NCI-H2196 (cell line): Measurements from ENCODE around the gene INVS.
"Not testable (repeated sequence)": the region's sequence is repeated elsewhere in the genome, so short reads cannot be mapped to it uniquely, and the experiment has no call there.

Experiments used
- DNase-seq: peaks from one replicate; lab custom pipeline; 2025; ENCODE audit not compliant: unreplicated experiment; lab: John Stamatoyannopoulos, UW

The INVS gene

DNA sequence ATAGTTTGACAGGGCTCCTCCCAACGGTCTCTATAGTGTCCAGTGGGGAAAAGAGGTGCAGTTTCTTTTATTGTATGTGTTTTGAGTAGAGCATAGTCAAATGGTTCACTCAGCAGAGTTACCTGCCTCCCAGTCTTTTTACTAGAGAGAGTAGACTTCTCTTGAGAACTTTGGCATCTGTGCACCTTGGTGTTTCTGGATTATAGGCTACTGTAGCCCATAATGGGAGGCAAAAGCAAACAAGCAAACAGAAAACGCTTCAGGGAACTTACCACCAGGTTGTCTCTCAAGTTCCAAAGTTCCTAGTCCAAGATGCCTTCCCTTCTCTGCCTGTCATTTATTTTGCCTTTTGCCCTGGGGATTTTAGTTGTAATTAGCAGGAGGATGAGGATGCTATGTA, 26.2 kb downstream of the INVS start:
- no peak for DNase-seq

DNA sequence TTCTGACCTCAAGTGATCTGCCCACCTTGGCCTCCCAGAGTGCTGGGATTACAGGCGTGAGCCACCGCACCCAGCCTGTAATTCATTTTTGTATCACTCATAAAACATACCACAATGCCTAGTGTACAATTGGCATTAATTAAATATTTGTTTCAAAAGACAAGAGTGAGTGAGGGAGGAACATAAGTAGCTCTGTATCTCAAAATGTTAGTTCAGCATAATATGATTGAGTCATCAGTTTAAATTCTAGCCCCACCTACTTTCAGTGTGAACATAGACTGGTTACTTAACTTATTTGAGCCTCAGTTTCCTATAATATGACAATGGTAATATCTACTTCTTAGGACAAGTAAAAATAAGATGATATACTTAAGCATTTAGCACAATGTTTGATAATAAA, 26.9 kb downstream of the INVS start:
- no peak for DNase-seq

DNA sequence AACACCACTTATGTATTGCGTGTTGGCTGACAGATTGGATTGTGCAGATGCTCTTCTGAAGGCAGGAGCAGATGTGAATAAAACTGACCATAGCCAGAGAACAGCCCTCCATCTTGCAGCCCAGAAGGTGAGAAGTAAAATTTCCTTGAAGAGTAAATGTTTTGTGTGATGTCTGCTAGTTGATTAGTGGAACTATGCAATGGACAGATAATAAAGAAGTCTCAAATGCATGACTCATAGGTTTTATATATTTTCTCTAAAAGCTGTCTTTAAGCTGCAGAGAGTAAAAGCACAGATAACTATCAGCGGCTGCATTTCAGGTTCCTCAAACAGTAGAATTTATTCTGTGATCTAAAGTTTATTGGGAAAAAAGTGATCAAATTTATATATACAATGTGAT, 27.4 kb downstream of the INVS start:
- no peak for DNase-seq

DNA sequence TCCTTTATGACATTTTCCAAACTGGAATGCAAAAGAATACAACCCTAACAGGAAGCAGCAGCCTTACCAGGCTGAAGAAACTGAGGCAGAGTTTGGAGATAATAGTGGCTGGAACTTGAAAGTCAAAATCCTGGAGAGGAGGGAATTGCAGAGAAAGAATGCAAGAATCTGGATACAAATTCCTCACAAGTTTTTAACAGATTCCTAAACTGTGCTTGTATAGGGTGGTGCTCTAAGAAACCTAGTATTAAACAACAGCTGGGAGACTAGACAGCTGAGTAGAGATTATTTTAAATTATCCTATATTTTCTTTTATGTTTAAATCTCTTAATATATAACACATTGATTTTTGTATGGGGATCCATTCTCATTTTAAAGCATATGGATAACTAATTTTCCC, 30.7 kb downstream of the INVS start:
- no peak for DNase-seq

- no peak for DNase-seq
Observed at GRCh38 chr9:100131216-100131615, 32.2 kb downstream of the INVS start.

- DNase-seq: no peak
Observed at GRCh38 chr9:100131875-100132430, 32.9 kb downstream of the INVS start.

DNA sequence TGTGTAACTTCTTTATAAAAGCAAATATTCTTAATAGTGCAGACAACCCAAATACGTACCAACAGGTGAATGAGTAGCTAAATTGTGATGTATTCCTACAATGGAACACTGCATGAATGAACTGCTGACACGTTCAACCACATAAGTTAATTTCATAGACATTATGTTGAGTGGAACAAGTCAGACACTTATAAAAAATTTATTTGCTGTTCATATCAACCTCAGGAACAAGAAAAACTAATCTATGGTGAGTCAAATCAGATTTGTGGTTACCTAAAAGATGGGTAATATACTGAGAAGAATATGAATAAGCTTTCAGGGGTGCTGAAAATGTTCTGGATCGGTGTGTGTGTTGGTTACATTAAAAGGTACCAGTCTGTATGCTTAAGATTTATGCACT, 35.7 kb downstream of the INVS start:
- no peak for DNase-seq

DNA sequence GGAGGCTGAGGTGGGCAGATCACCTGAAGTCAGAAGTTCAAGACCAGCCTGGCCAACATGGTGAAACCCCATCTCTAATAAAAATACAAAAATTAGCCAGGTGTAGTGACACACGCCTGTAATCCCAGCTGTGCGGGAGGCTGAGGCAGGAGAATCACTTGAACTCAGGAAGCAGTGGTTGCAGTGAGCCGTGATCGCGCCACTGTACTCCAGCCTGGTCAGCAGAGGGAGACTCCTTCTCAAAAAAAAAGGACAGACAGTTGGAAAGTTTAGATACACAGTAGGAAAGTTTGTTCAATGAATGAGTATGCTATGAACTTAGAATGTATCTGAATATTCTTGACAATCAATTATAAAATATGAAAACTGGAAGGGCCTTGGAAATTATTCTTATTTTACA, 37.8 kb downstream of the INVS start:
- not testable (repeated sequence) for DNase-seq

GRCh38 chr9:100140303-100140702, 41.3 kb downstream of the INVS start:
- not testable (repeated sequence) for DNase-seq

GRCh38 chr9:100141862-100142261, 42.8 kb downstream of the INVS start:
- DNase-seq: not testable (repeated sequence)

DNA sequence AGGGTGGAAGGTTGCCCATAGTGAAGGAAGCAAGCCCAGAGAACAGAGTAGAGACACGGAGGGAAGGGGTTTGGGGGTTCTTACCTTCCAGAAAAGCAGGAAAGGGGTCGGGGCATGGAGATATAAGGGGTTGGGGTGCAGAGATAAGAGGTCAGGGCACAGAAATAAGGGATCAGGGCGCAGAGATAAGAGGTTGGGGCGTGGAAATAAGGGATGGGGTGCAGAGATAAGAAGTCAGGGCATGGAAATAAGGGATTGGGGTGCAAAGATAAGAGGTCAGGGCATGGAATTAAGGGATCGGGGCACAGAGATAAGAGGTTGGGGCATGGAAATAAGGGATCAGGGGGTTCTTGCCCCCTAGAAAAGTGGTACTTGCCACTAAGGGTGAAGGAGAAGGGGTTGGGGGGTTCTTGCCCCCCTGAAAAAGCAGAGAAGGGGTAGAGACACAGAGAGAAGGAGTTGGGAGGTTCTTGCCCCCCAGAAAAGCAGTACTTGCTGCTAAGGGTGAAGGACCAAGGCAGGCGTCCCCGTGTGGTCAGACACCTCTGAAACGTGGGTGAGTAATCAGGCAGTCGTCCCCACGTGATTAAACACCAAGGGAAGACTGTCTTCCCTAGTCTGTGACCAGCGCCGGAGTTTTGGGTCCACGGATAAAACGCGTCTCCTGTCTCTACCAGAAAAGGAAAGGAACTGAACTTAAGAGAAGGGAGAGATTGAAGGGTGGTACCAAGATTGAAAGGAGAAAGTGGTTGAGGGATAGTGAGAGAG, 46.3 kb downstream of the INVS start:
- DNase-seq: not testable (repeated sequence)

GRCh38 chr9:100145976-100146375, 46.9 kb downstream of the INVS start:
- DNase-seq: not testable (repeated sequence)

DNA sequence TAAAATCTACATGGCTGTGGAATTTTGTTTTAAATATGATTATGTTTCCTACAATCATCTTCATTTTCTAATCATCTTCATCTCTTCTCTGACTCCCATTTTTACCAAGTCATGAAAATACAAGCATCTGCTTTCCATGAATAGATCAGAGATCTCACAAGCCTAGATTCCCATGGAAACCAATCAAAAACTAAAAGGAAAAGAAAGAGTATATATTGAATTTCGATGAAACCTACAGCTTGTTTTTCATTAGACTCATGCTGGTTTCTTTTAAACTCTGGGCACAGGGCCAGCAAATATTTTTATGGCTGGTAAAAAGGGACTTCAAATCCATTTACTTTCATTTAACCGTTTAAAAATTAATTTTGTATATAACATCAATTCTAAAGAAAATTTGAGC, 51.2 kb downstream of the INVS start:
- DNase-seq: peak; percentile 22

DNA sequence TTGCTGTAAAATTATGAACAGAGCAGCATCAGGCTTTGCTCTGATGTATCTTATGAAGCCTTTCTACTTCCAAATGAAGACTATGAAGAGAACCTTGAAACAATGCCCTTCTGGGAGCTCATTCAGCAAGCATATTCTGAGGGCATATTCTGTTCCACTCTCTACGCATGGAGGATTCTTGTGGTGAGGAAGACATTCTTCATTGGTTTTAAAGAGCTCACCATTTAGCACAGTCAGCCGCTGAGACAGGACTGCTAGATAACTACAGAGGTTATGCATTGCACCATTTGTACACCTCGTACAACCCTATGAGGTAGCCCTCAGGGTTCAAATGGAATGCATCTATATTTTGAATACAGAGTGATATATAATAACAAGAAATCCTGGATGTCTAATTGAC, 61.0 kb downstream of the INVS start:
- no peak for DNase-seq

GRCh38 chr9:100167176-100167575, 68.1 kb downstream of the INVS start:
- no peak for DNase-seq

DNA sequence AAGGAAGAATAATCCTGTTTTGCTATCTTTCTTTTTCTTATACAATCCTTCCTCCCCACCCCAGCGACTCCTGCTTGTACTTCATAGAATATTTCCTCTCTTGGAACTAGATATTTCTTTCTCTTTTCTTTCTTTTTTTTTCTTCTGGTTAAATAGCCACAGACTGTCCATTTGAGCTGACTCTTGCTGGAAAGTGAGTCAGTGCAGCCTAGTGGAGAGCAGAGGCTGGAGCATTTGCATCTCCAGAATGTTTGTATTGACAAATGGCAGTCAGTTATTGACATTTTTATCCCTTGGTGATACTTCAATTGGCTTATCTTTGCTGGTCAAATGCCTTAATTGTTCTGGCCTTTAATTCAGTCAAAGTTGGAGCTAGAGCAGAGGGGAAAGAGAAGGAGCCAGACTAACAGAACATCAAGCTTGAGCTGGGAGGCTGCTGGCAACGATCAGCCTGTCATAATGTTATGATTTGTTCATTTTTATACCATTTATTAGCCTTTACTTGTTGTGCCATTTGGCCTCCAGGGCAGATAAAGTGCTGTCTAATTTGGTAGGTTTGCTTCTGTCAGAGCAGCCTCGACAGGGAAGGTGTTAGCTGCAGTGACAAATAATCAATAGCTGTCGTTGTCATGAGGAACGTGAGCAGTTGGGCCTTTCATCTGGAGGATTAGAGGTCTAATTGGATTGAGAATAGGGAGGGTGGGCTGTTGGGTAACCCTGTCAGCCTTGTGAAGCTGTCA, 69.0 kb downstream of the INVS start:
- DNase-seq: no peak

DNA sequence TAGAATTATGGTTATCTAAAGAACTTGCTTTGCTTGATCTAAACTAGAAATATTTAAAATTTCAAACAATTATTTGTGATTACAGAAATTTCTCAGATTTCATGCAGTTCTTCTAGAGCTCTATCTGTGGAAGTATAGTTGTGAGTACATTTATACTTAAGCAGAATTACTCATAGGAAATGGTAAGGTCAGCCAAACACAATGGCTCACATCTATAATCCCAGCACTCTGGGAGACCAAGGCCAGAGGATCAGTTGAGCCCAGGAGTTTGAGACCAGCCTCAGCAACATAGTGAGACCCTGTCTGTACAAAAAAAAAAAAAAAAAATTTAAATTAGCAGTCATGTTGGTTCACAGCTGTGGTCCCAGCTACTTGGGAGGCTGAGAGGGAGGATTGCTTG, 71.0 kb downstream of the INVS start:
- DNase-seq: no peak

DNA sequence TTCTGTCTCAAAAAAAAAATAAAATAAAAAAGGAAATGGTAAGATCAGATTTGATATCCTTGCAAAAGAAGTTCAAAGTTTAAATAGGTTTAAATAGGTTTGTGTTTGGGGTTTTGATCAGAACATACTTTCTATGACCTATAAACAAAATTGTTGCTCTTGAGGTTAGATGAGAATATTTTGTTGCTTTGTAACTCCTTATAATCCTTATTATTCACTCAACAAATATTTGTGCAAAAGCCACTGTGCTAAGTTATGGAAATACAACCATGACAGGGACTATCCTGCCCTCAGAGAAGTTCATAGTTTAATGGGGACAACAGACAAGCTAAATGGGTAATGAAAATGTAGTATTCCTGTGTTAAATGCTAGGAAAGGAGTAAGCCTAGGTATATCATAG, 71.5 kb downstream of the INVS start:
- DNase-seq: no peak

GRCh38 chr9:100186356-100186755, 87.3 kb downstream of the INVS start:
- no peak for DNase-seq

DNA sequence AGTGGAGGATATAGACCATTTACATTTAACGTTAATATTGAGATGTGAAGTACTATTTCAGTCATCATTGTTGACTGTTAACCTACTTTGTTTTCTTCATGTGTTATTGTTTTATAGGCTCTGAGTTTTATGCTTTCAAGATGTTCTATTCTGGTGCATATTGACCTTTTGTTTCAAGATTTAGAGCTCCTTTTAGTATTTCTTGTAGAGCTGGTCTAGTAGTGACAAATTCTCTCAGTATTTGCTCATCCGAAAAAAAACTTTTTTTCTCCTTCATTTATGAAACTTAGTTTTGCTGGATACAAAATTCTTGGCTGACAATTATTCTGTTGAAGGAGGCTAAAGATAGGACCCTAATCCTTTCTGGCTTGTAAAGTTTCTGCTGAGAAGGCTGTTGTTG, 91.3 kb downstream of the INVS start:
- no peak for DNase-seq

- no peak for DNase-seq
Observed at GRCh38 chr9:100191264-100191663, 92.2 kb downstream of the INVS start.

- no peak for DNase-seq
Observed at GRCh38 chr9:100193078-100193477, 94.0 kb downstream of the INVS start.
